GM12865 (cell line): ENCODE measurements around the gene CDKAL1.

Source experiments
- DNase-seq: peaks from one replicate; pipeline ENCODE4 v3.0.0; 2010; ENCODE audit warnings: low read depth
- H3K4me3 ChIP-seq: 2 replicates; pipeline ENCODE4 v1.5.1; 2011; ENCODE audit warnings: mild to moderate bottlenecking, low read depth, low read length, control low read depth
- TF ChIP-seq, protein P1 (sequence below): IDR thresholded peaks from 2 replicates; pipeline ENCODE4 v1.5.1; 2011; ENCODE audit warnings: low read length, control low read depth, low read depth, inconsistent platforms; ENCODE audit not compliant: insufficient read depth; ENCODE audit errors: missing control alignments

CDKAL1 gene

DNA sequence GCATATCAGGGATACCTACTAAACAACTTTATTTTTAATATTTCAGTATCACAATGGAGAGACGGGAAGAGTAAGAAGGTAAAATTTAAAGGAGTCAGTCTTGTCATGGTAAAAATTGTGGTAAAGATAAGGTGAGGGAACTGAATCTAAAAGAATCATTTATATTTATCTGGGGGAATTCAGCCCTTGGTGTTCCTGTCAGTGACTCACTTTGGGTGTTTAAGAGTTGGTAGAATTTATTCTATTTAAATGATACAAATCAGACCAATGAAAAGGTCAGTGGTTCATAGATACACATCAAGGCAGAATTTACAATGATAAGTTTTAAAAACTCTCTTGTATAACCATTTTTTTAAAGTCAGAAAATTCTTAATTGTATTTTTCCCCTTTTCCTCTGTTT, 164.4 kb downstream of the CDKAL1 start:
- TF ChIP-seq, protein P1, sequence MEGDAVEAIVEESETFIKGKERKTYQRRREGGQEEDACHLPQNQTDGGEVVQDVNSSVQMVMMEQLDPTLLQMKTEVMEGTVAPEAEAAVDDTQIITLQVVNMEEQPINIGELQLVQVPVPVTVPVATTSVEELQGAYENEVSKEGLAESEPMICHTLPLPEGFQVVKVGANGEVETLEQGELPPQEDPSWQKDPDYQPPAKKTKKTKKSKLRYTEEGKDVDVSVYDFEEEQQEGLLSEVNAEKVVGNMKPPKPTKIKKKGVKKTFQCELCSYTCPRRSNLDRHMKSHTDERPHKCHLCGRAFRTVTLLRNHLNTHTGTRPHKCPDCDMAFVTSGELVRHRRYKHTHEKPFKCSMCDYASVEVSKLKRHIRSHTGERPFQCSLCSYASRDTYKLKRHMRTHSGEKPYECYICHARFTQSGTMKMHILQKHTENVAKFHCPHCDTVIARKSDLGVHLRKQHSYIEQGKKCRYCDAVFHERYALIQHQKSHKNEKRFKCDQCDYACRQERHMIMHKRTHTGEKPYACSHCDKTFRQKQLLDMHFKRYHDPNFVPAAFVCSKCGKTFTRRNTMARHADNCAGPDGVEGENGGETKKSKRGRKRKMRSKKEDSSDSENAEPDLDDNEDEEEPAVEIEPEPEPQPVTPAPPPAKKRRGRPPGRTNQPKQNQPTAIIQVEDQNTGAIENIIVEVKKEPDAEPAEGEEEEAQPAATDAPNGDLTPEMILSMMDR: no peak
- no peak for DNase-seq
- H3K4me3 ChIP-seq: no peak overlapping the region

DNA sequence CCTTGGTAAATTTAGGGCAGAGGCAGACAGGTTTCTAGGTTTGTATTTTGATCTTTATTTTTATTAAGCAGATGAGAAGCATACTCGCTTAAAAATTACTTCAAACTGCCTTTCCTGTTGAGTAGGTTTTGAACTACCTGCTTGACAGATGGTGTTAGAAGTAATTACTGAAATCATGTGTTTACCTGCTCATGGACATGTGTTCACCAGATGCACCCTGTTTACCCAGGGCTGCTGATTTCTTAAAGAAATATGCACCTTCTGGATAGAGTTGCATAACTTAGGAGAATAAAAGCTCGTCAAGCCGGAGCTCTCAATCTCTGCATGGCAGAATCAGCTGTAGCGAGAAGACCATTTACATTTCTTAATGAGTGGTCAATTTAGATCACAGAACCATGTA, 165.1 kb downstream of the CDKAL1 start:
- no peak overlapping the region for H3K4me3 ChIP-seq
- DNase-seq: no peak
- TF ChIP-seq, protein P1: no peak

DNA sequence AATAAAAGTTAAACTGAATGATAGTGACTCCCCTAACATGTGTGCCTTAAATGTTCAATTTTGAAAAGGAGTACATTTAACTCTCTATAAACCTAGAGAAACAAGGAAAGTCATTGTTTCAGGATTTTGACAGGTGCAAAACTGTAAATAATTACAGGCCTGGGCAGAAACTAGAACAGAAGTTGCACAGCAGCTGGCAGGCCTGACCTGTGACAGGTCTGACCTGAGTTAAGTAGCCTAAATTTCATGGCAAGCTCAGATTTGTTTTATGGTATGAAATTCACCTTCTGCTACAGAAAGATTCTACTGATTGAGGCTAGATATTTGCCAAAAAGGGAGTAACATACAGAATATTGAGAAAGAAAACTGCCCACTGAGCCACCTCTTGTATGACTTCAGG, 166.1 kb downstream of the CDKAL1 start:
- TF ChIP-seq, protein P1: no peak
- no peak for DNase-seq
- H3K4me3 ChIP-seq: no peak overlapping the region

DNA sequence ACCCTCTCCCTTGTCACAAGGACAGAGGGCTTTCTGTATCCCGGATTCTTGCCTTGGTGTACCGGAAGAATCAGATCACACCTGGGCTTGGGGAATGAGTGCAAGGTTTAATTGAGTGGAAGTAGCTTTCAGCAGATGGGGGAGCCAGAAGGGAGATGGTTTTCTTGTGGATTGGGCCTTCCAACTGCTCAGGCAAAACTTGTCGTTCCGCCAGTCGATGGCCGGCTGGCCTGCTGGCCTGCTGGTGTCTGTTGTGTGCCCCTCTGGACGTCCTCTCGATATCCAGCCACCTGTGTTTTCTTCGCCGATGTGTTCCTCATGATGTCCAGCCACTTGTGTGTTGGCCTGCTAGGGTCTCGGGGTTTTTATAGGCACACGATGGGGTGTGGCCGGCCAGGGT, 168.1 kb downstream of the CDKAL1 start:
- TF ChIP-seq, protein P1: no peak
- no peak for DNase-seq
- no peak overlapping the region for H3K4me3 ChIP-seq

DNA sequence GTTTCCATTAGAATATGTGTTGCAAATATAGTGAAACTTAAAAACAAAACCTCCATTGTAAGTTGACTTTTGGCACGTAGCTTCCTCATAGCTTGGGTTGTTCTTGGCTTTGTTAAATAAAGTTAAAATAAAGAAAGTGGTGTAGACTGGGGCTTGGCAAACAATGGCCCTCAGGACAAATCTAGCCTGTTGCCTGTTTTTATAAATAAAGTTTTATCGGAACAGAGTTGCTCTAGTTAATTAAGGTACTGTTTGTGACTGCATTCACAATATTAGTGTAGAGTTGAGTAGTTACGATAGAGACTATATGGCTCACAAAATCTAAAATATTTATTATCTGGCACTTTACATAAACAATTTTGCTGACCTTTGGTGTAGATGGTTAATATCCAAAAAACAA, 168.8 kb downstream of the CDKAL1 start:
- no peak overlapping the region for H3K4me3 ChIP-seq
- TF ChIP-seq, protein P1: no peak
- DNase-seq: no peak

DNA sequence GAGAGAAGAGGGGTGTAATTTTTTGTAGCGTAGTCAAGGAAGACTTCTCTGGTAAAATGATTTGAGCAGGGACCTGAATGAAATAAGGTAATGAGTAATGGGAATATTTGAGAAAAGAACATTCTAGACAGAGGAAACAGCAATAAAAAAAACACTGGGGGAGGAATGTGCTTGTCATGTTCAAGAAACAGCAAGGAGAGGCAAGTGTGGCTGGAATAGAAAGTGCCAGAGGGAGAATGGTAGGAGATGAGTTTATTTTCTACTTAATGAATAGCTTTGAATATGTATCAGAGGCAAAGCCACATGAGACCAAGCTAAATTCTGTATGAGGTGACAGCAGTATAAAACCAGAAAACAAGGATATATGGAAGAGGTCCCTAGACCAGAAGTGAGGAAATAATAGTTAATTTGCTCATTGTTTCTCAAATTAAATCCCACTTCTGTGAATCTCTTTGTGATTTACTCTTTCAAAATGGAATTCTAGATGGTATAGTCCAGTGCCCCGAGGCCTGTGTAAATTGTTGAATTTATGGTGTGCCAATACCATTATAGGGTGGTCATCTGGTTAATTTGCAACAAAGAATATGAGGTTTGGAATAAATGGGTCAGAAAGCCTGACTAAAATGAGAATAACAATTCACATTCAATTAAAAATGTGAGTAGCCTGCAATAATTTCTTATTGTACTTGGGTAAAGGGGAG, 170.2 kb downstream of the CDKAL1 start:
- TF ChIP-seq, protein P1: no peak
- no peak overlapping the region for H3K4me3 ChIP-seq
- DNase-seq: no peak

DNA sequence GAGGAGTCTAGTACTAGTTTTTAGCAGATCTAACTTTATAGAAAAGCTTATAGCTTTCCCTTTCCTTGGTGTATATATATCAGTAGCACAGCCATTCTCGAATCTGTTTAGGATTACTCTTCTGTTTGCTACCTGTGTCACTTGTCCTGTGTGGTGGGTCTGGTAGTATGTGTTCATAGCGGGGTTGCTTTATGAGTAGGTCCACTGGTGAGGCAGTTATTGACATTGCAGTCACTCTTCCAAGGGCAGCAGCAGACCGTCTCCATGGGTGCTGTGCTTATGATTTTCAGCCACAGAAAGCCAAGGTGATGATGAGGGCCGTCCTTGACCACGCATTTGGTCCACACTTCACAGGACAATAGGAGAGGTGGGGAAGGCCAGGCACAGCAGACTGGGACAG, 171.5 kb downstream of the CDKAL1 start:
- no peak overlapping the region for H3K4me3 ChIP-seq
- peak; percentile 47 for DNase-seq
- TF ChIP-seq, protein P1: no peak
